PFSK-1 (cell line): ENCODE results near the gene KDM6B.

Source experiments
- FOXP2 ChIP-seq: optimal IDR thresholded peaks from 2 replicates; pipeline ENCODE3; 2011; ENCODE audit warnings: borderline replicate concordance, control low read depth, inconsistent platforms; ENCODE audit not compliant: insufficient read depth; ENCODE audit errors: extremely low read length, extremely low read depth
- POLR2AphosphoS5 ChIP-seq: IDR thresholded peaks from 2 replicates; pipeline ENCODE4 v1.6.1; 2012; ENCODE audit warnings: low read depth, mild to moderate bottlenecking, control low read depth, low read length, moderate library complexity
- REST ChIP-seq, 2 experiments: IDR thresholded peaks; 2 replicates each; pipeline versions ENCODE4 v1.6.1 to v1.8.0; 2011 to 2012; ENCODE audit warnings: low read depth in 2 of 2, low read length in 2 of 2, control low read depth in 1 of 2, inconsistent platforms in 1 of 2, mild to moderate bottlenecking in 1 of 2, moderate library complexity in 1 of 2; ENCODE audit not compliant: insufficient read depth in 1 of 2
- SIN3A ChIP-seq: IDR thresholded peaks from 2 replicates; pipeline ENCODE4 v1.6.1; 2012; ENCODE audit warnings: mild to moderate bottlenecking, low read length, moderate library complexity, borderline replicate concordance; ENCODE audit not compliant: insufficient read depth
- TAF1 ChIP-seq: IDR thresholded peaks from 2 replicates; pipeline ENCODE4 v1.6.1; 2012; ENCODE audit warnings: low read length, control low read depth, borderline replicate concordance; ENCODE audit not compliant: insufficient read depth

Gene KDM6B

GRCh38 chr17:7849130-7849750 lies 15.2 kb downstream of the KDM6B start:
- TF ChIP-seq TAF1 (no peak), POLR2AphosphoS5 (0 out of 2 replicates have a peak, but pooled peaks have one; percentile 11)

DNA sequence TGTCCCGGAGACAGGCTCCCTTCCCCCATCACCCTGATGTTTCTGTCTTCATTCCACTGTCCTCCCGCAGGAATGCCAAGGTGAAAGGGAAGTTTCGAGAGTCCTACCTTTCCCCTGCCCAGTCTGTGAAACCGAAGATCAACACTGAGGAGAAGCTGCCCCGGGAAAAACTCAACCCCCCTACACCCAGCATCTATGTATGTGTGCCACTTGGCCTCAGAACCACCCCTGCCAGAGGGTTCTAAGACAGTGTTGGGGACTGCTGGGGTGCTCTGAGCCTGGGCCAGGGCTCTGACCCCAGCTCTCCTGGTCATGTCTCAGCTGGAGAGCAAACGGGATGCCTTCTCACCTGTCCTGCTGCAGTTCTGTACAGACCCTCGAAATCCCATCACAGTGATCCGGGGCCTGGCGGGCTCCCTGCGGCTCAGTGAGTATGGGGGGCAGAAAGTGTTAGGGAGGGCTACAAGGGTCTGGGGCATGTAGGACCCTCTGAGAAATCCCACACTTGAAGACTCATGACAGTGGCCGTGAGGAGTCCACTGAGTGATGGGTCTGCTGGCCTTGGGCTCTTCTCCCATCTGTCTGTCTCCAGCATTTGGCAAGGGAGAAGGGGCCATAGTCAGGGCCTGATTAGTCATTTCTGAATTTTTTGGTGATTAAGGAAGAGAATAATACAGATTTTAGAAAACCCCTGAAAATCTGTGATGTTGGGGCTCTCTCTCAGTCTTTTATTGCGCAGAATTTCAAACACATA lies 15.9 kb downstream of the KDM6B start:
- TF ChIP-seq FOXP2 (no peak), POLR2AphosphoS5 (no peak), REST (IDR thresholded peaks at IDR 0.05; ENCODE audit: insufficient read depth in 1 of 2, low read depth in 2 of 2, low read length in 2 of 2) (no peak), TAF1 (no peak), SIN3A (no peak)

- no peak for TF ChIP-seq SIN3A
These were observed 16.9 kb downstream of the KDM6B start for GRCh38 chr17:7850701-7851437.

- TF ChIP-seq FOXP2 (no peak), POLR2AphosphoS5 (peak; percentile 75)
These were observed 17.6 kb downstream of the KDM6B start for GRCh38 chr17:7851438-7852261.

- no peak for TF ChIP-seq SIN3A
- no peak for TF ChIP-seq FOXP2
- no peak for TF ChIP-seq REST (IDR thresholded peaks at IDR 0.05; ENCODE audit: insufficient read depth in 1 of 2, low read depth in 2 of 2, low read length in 2 of 2)
- TF ChIP-seq POLR2AphosphoS5 = no peak
- TF ChIP-seq TAF1 = no peak
These were observed 18.2 kb downstream of the KDM6B start for GRCh38 chr17:7852262-7852670.

DNA sequence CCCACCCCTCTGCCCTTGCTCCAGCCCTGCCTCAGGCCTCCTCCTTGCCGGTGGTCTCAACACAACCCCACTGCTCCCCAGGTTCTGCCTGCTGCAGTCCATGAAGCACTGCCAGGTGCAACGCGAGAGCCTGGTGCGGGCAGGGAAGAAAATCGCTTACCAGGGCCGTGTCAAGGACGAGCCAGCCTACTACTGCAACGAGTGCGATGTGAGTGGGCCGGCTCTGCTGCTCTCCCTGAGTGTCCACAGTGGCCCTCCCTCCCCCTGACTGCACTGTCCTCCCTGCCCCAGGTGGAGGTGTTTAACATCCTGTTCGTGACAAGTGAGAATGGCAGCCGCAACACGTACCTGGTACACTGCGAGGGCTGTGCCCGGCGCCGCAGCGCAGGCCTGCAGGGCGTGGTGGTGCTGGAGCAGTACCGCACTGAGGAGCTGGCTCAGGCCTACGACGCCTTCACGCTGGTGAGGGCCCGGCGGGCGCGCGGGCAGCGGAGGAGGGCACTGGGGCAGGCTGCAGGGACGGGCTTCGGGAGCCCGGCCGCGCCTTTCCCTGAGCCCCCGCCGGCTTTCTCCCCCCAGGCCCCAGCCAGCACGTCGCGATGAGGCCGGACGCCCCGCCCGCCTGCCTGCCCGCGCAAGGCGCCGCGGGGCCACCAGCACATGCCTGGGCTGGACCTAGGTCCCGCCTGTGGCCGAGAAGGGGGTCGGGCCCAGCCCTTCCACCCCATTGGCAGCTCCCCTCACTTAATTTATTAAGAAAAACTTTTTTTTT lies 19.1 kb downstream of the KDM6B start:
- no peak for TF ChIP-seq REST (IDR thresholded peaks at IDR 0.05; ENCODE audit: insufficient read depth in 1 of 2, low read depth in 2 of 2, low read length in 2 of 2)
- no peak for TF ChIP-seq POLR2AphosphoS5
- TF ChIP-seq FOXP2 = no peak
- no peak for TF ChIP-seq SIN3A
- no peak for TF ChIP-seq TAF1
